B cell (primary cell): ENCODE data around the gene KANSL1L. TPM values are rescaled to one million over a fixed set of nuclear protein-coding genes. Genes with fewer than 3 reads are reported as not detected.

ENCODE experiments used
- ATAC-seq: fragments of 200-7000 bp; cut with Tn5 transposase; one replicate; pipeline ENCODE4 v1.10.0; 2021; ENCODE audit warnings: low read depth, mild to moderate bottlenecking, moderate number of reproducible peaks, moderate library complexity
- CTCF ChIA-PET: fragments of 350-600 bp; sonication (Branson Sonifier 250); formaldehyde crosslinking; loops from one replicate; lab custom pipeline; 2021; ENCODE audit warnings: antibody characterized with exemption, inconsistent platforms; lab: Charles Lee
- POLR2A ChIA-PET: fragments of 350-600 bp; sonication (Branson Sonifier 250); formaldehyde crosslinking; loops from one replicate; lab custom pipeline; 2021; ENCODE audit warnings: antibody characterized with exemption; lab: Charles Lee
- DNase-seq: peaks from one replicate; pipeline ENCODE4 v3.0.0; 2013
- H2AFZ ChIP-seq: 2 replicates; pipeline ENCODE4 v1.6.1; 2012; ENCODE audit warnings: mild to moderate bottlenecking, low read depth, low read length; ENCODE audit not compliant: insufficient read depth, poor library complexity, severe bottlenecking
- H3K27ac ChIP-seq, 2 donors: 1 replicate in 1 of 2; 2 replicates in 1 of 2; pipeline ENCODE4 v1.5.1; 2012 to 2013; ENCODE audit warnings: low read length in 2 of 2, mild to moderate bottlenecking in 2 of 2, moderate library complexity in 1 of 2
- H3K27me3 ChIP-seq, 4 experiments: fragments of 200-600 bp in 1 of 4; sonication (generic) in 1 of 4; replicated peaks in 1 of 4; 1 replicate in 2 of 4; 2 replicates in 2 of 4; pipeline versions ENCODE4 v1.6.1 to v1.7.0; 2013 to 2016; ENCODE audit warnings: low read length in 3 of 4, mild to moderate bottlenecking in 2 of 4, mixed read lengths in 1 of 4, moderate library complexity in 1 of 4; ENCODE audit not compliant: insufficient read depth in 4 of 4, control insufficient read depth in 3 of 4; ENCODE audit errors: control extremely low read depth in 1 of 4
- H3K36me3 ChIP-seq, 2 experiments: replicated peaks in 1 of 2; 1 replicate in 1 of 2; 2 replicates in 1 of 2; pipeline versions ENCODE4 v1.6.1 to v1.7.1; 2013; ENCODE audit warnings: low read length in 1 of 2; ENCODE audit not compliant: insufficient read depth in 2 of 2, control insufficient read depth in 1 of 2; ENCODE audit errors: control extremely low read depth in 1 of 2, extremely low read depth in 1 of 2
- H3K4me1 ChIP-seq, 2 donors: fragments of 200-600 bp in 1 of 2; sonication (generic) in 1 of 2; 1 replicate in 1 of 2; 2 replicates in 1 of 2; pipeline versions ENCODE4 v1.5.1 to v1.6.1; 2013 to 2017; ENCODE audit warnings: low read length in 2 of 2; ENCODE audit not compliant: control insufficient read depth in 2 of 2, insufficient read depth in 2 of 2
- H3K4me2 ChIP-seq: replicated peaks from 2 replicates; pipeline ENCODE3; 2012; ENCODE audit warnings: mild to moderate bottlenecking, low read depth, low read length; ENCODE audit not compliant: poor library complexity, severe bottlenecking
- H3K4me3 ChIP-seq, 5 experiments: fragments of 200-600 bp in 1 of 5; sonication (generic) in 1 of 5; 1 replicate in 3 of 5; 2 replicates in 2 of 5; pipeline versions ENCODE4 v1.5.1 to v1.7.0; 2011 to 2016; ENCODE audit warnings: low read length in 4 of 5, mild to moderate bottlenecking in 4 of 5, low read depth in 2 of 5, control low read depth in 1 of 5, moderate library complexity in 1 of 5; ENCODE audit not compliant: insufficient read depth in 1 of 5; ENCODE audit errors: control extremely low read depth in 1 of 5, extremely low read depth in 1 of 5
- H3K79me2 ChIP-seq: fragments of 200-600 bp; sonication (generic); one replicate; pipeline ENCODE4 v1.6.0; 2016; ENCODE audit warnings: low read length; ENCODE audit not compliant: control insufficient read depth, insufficient read depth
- H3K9ac ChIP-seq: fragments of 200-600 bp; sonication (generic); 2 replicates; pipeline ENCODE4 v1.6.1; 2017; ENCODE audit warnings: mild to moderate bottlenecking, low read length, moderate library complexity
- H3K9me3 ChIP-seq, 3 donors: one replicate each; pipeline versions ENCODE4 v1.6.1 to v1.7.1; 2013; ENCODE audit warnings: low read length in 2 of 3; ENCODE audit not compliant: control insufficient read depth in 2 of 3, insufficient read depth in 1 of 3; ENCODE audit errors: control extremely low read depth in 1 of 3
- H4K20me1 ChIP-seq: 2 replicates; pipeline ENCODE4 v1.6.0; 2012; ENCODE audit warnings: mild to moderate bottlenecking, low read length; ENCODE audit not compliant: insufficient read depth, control insufficient read depth, poor library complexity, severe bottlenecking
- H3K27ac Mint-ChIP-seq: one replicate; pipeline ENCODE4 v1.8.0; 2021; ENCODE audit warnings: mixed read lengths
- H3K27me3 Mint-ChIP-seq: one replicate; pipeline ENCODE4 v1.8.0; 2021; ENCODE audit warnings: mixed read lengths
- H3K4me1 Mint-ChIP-seq: one replicate; pipeline ENCODE4 v1.8.0; 2021; ENCODE audit warnings: mixed read lengths
- H3K4me3 Mint-ChIP-seq: one replicate; pipeline ENCODE4 v1.8.0; 2021; ENCODE audit warnings: mixed read lengths
- H3K9me3 Mint-ChIP-seq: one replicate; pipeline ENCODE4 v1.8.0; 2022; ENCODE audit warnings: mixed read lengths; ENCODE audit not compliant: insufficient read depth
- EZH2 ChIP-seq: IDR thresholded peaks from 2 replicates; pipeline ENCODE4 v1.6.1; 2012; ENCODE audit warnings: borderline replicate concordance, low read depth, mild to moderate bottlenecking, moderate library complexity, low read length; ENCODE audit not compliant: insufficient read depth, poor library complexity, severe bottlenecking
- WGBS: methylation state at CpG from one replicate; pipeline ENCODE4 v1.1.5; 2013; ENCODE audit warnings: missing lambda C conversion rate; ENCODE audit not compliant: insufficient coverage; 5-methylcytosine and 5-hydroxymethylcytosine counted together
- intact Hi-C: fragments of 100-400 bp; cut with micrococcal nuclease; formaldehyde crosslinking; loops from one replicate; pipeline ENCODE4 v1.10.0; 2022
- polyA plus RNA-seq: library from polyadenylated mRNA; depleted of rRNA; stranded (reverse); fragments of >200 nt; gene quantifications from 2 replicates; pipeline ENCODE4 v1.2.3, GENCODE V29; 2012
- total RNA-seq, 2 donors: library from RNA; stranded (reverse); fragments of 120-200 nt in 1 of 2; gene quantifications; 1 replicate in 1 of 2; 2 replicates in 1 of 2; pipeline versions ENCODE4 v1.2.3 to v1.2.4, GENCODE V29; 2013 to 2022
- TF ChIP-seq, protein P1 (sequence below): fragments of 200-600 bp; IDR thresholded peaks from one replicate; pipeline ENCODE4 v1.8.0; 2022; ENCODE audit warnings: antibody characterized with exemption, mild to moderate bottlenecking

The KANSL1L gene
- total and polyA plus RNA-seq, 2 donors (not counting 1 experiment from before 2014, with no cell fraction given) = 7.3 to 21.1 TPM

DNA sequence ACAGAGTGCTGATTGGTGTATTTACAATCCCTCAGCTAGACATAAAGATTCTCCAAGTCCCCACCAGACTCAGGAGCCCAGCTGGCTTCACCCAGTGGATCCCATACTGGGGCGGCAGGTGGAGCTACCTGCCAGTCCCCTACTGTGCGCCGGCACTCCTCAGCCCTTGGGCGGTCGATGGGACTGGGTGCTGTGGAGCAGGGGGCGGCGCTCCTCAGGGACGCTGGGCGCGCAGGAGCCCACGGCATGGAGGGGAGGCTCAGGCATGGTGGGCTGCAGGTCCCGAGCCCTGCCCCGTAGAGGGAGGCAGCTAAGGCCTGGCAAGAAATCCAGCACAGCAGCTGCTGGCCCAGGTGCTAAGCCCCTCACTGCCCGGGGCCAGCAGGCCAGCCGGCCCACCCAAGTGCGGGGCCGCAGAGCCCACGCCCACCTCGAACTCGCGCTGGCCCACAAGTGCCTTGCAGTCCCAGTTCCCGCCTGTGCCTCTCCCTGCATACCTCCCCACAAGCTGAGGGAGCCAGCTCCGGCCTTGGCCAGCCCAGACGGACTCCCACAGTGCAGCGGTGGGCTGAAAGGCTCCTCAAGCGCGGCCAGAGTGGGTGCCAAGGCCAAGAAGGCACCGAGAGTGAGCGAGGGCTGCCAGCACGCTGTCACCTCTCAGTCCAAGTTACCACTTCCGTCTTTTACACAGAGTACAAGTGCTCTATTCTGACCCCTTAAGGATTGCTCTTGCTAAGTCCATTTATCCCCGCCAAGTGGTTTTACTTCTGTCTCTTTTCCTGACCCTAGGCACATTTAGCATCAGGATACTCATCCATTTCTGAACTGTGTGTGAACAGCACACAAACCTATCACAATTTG lies 170.5 kb downstream of the KANSL1L start:
- H3K27me3 Mint-ChIP-seq = peaks cover 3% of the 10 kb centered on the region
- DNase-seq (peak; percentile 8), ATAC-seq (no peak)
- H3K4me2 ChIP-seq = no peak overlapping the region
- peaks cover 0 to 2% of the 10 kb centered on the region in 2 experiments for H3K36me3 ChIP-seq
- ChIA-PET POLR2A (no interaction called here), CTCF (no interaction called here)
- H3K4me3 Mint-ChIP-seq = peak overlapping the region; percentile 50
- H3K4me1 Mint-ChIP-seq = peaks cover 34% of the 10 kb centered on the region
- H3K27me3 ChIP-seq = no peaks in the 10 kb centered on the region
- no peak overlapping the region for H3K9ac ChIP-seq
- no peak overlapping the region for H3K4me3 ChIP-seq
- H3K27ac ChIP-seq = no peak overlapping the region
- intact Hi-C loops = loop anchor here (5.0 kb wide), 1 partner anchor 477 kb away; the partner anchor contains the start of gene LANCL1
- H3K4me1 ChIP-seq = peaks cover 28 to 32% of the 10 kb centered on the region in 2 donors
- TF ChIP-seq EZH2 = no peak
- TF ChIP-seq, protein P1, sequence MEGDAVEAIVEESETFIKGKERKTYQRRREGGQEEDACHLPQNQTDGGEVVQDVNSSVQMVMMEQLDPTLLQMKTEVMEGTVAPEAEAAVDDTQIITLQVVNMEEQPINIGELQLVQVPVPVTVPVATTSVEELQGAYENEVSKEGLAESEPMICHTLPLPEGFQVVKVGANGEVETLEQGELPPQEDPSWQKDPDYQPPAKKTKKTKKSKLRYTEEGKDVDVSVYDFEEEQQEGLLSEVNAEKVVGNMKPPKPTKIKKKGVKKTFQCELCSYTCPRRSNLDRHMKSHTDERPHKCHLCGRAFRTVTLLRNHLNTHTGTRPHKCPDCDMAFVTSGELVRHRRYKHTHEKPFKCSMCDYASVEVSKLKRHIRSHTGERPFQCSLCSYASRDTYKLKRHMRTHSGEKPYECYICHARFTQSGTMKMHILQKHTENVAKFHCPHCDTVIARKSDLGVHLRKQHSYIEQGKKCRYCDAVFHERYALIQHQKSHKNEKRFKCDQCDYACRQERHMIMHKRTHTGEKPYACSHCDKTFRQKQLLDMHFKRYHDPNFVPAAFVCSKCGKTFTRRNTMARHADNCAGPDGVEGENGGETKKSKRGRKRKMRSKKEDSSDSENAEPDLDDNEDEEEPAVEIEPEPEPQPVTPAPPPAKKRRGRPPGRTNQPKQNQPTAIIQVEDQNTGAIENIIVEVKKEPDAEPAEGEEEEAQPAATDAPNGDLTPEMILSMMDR = no peak
- 98% methylated on average over 32 of the region's 32 CpGs for WGBS
- peaks cover 0 to 5% (median 0%) of the 10 kb centered on the region in 3 donors for H3K9me3 ChIP-seq
- H3K9me3 Mint-ChIP-seq = no peaks in the 10 kb centered on the region
- H3K79me2 ChIP-seq = peaks cover 32% of the 10 kb centered on the region
- H2AFZ ChIP-seq = peak overlapping the region; percentile 17
- no peak overlapping the region for H3K27ac Mint-ChIP-seq
- peaks cover 22% of the 10 kb centered on the region for H4K20me1 ChIP-seq

DNA sequence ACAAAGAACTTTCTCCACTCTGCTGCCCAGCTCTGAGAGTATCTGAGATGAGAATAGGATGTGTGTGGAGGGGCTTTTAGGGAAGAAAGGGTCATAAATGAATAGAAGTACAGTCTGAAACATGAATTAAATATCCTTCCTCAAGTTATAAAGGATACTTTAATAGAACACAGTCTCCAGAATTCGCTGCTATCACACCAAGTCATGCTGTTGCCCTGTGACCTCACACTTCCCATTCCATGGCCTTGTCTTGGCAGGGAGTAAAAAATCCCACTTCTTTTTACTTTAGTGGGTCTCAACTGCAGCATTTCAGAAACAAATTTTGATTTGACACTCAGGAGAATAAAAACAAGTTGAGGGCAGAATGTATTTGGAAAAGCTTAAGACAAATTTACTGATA lies 172.6 kb downstream of the KANSL1L start:
- H3K4me3 Mint-ChIP-seq = no peak overlapping the region
- CTCF ChIA-PET = interaction anchor here (1.4 kb wide), 1 partner anchor 192 kb away, joined by 3 read pairs; no protein-coding TSS in a partner anchor

More for the DNA sequence above, 172.6 kb downstream of the KANSL1L start:
- no peak for ATAC-seq
- Histone ChIP-seq H3K27ac (no peak overlapping the region), H3K9me3 (peaks cover 0 to 5% (median 1%) of the 10 kb centered on the region in 3 donors), H3K27me3 (no peaks in the 10 kb centered on the region), H3K4me2 (no peak overlapping the region), H3K9ac (no peak overlapping the region), H3K79me2 (peaks cover 11% of the 10 kb centered on the region), H4K20me1 (peaks cover 7% of the 10 kb centered on the region), H3K4me1 (peaks cover 12 to 16% of the 10 kb centered on the region in 2 donors), H3K36me3 (no peaks in the 10 kb centered on the region), H2AFZ (no peak overlapping the region), H3K4me3 (no peak overlapping the region)
- no CpG with 5 or more reads among the region's 1 CpG for WGBS
- Mint-ChIP-seq H3K9me3 (no peaks in the 10 kb centered on the region), H3K4me1 (peaks cover 17% of the 10 kb centered on the region), H3K27ac (no peak overlapping the region), H3K27me3 (peaks cover 7% of the 10 kb centered on the region)
- intact Hi-C loops = no loop called here
- POLR2A ChIA-PET = no interaction called here
- no peak for DNase-seq
- no peak for TF ChIP-seq EZH2
- TF ChIP-seq, protein P1 = no peak
